Measurements from ENCODE around the gene ZNF837. TPM values are rescaled to one million over a fixed set of nuclear protein-coding genes. Genes with fewer than 3 reads are reported as not detected.

The ZNF837 gene
- total RNA-seq, 1 donor, result 1.7 TPM

DNA sequence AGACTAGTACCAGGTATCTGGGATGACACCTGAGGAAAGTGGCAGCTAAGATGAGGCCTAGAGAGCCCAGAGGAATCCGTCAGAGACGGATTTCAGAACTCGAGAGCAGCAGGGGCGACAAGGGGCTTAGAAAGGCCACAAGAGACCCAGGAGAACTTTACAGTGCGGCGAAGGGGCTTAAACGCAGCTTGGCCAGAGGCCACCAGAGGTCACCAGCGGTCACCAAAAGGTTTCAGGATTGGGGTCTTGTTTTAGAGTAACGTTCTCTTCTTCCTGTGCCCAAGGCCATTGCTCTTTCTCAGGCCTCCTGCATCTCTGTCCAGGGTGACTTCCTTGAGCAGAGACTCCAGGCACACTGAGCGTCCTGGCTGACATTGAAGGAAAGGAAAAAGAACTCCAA is 51.8 kb downstream of the ZNF837 start:
- H3K4me3 ChIP-seq (ENCODE audit: low read depth, low read length), result no peak overlapping the region
- TF ChIP-seq CTCF (IDR thresholded peaks at IDR 0.05; ENCODE audit: insufficient read depth, low read depth, low read length), result peak; percentile 17
- DNase-seq (ENCODE audit: low read depth), result no peak

- DNase-seq (ENCODE audit: low read depth), result peak; percentile 96
- H3K4me3 ChIP-seq (ENCODE audit: low read depth, low read length), result peak within 1 kb of the TSS; percentile 87
- no peak for TF ChIP-seq CTCF (IDR thresholded peaks at IDR 0.05; ENCODE audit: insufficient read depth, low read depth, low read length)
These were observed 53.7 kb downstream of the ZNF837 start, which contains the start of gene ZSCAN22 for GRCh38 chr19:58326914-58327726. Gene ZSCAN22 (plus strand): TSS chr19:58326994. CDS start chr19:58334803, 7,809 bp downstream.

GRCh38 chr19:58326501-58326913 is 54.3 kb downstream of the ZNF837 start:
- DNase-seq (ENCODE audit: low read depth), result no peak
- H3K4me3 ChIP-seq (ENCODE audit: low read depth, low read length), result peak overlapping the region; percentile 87
- TF ChIP-seq CTCF (IDR thresholded peaks at IDR 0.05; ENCODE audit: insufficient read depth, low read depth, low read length), result no peak

DNA sequence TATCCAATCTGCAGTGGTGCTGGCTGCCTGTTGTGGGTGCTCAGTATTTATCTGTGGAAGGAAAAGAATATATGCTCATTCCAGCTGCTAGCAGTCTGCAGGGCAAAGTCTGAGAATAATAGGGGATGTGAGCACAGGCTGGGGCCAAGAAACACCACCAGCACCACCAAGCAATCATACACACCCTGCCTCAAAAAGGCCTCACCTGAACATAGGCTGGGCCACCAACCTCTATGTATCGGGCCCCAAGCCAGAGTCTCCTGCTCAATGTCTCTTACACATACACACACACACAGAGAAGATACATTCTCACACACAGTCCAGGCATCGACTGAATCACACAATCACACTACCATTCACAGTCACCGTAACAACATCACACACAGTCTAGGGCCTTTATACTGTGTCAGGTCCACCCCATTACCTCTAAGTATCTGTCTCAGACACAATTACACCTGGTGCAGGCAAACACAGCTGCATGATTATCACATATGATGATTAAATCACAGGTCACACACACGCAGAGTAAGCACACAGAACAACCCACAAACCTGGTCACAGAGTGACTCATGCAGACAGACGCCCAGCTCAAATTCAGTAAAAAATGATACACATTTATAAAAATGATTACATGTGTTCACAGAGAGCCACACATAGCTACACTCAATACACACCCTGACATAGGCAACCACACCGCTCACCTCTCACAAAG is 55.4 kb downstream of the ZNF837 start:
- H3K4me3 ChIP-seq (ENCODE audit: low read depth, low read length), result peak overlapping the region; percentile 87
- no peak for DNase-seq (ENCODE audit: low read depth)
- no peak for TF ChIP-seq CTCF (IDR thresholded peaks at IDR 0.05; ENCODE audit: insufficient read depth, low read depth, low read length)

DNA sequence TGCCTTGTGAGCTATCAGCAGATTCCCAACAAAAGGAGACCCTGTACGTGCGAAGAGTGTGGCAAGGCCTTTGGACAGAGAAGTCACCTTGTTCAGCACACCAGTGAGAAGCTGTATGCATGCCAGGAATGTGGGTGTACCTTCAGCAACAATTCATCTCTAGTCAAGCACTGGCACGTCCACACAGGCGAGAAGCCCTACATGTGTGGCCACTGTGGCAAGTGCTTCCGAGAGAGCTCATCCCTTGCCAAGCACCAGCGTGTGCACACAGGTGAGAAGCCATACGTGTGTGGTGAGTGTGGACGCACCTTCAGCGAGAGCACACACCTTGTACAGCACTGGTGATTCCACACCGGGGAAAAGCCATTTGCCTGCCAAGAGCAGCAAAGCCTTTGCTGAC is 61.6 kb downstream of the ZNF837 start:
- TF ChIP-seq CTCF (IDR thresholded peaks at IDR 0.05; ENCODE audit: insufficient read depth, low read depth, low read length), result no peak
- no peak overlapping the region for H3K4me3 ChIP-seq (ENCODE audit: low read depth, low read length)
- no peak for DNase-seq (ENCODE audit: low read depth)

- TF ChIP-seq CTCF (IDR thresholded peaks at IDR 0.05; ENCODE audit: insufficient read depth, low read depth, low read length), result no peak
- no peak for DNase-seq (ENCODE audit: low read depth)
- no peak overlapping the region for H3K4me3 ChIP-seq (ENCODE audit: low read depth, low read length)
These were observed 62.5 kb downstream of the ZNF837 start for GRCh38 chr19:58318297-58318696.

Small RNA genes within 50 kb of the gene (small RNA-seq; reads per million reads assigned to genes)
- gene MIR4754, result not detected
- gene MIR6806, result not detected
- gene RNA5SP473, result not detected

Other genes starting within 250 kb of the ZNF837 start
- gene ZNF329, start 230.2 kb downstream of the ZNF837 start, total RNA-seq, result 9.7 and 14.2 TPM in 2 replicates
- gene ZNF274, start 198.0 kb downstream of the ZNF837 start, total RNA-seq, result 12.9 and 17.7 TPM in 2 replicates
- gene ZNF544, start 152.1 kb downstream of the ZNF837 start, total RNA-seq, result 26.7 and 47.5 TPM in 2 replicates
- gene ZNF8, start 102.1 kb downstream of the ZNF837 start, total RNA-seq, result 6.4 and 9.5 TPM in 2 replicates
- 30.6 and 34.5 TPM in 2 replicates for gene ERVK3-1, start 75.7 kb downstream of the ZNF837 start, total RNA-seq
- 2.6 and 3.0 TPM in 2 replicates for gene ZSCAN22, start 54.0 kb downstream of the ZNF837 start, total RNA-seq
- 1.3 TPM in 2 replicates for gene A1BG, start 27.5 kb downstream of the ZNF837 start, total RNA-seq
- gene ZNF497, start 18.3 kb downstream of the ZNF837 start, total RNA-seq, result 0.32 and 0.86 TPM in 2 replicates
- gene RPS5, start 6.2 kb upstream of the ZNF837 start, total RNA-seq, result 1,142 and 1,183 TPM in 2 replicates
- under 0.01 TPM in 1 of 2 replicates, not detected in the other for gene RNF225, start 14.6 kb upstream of the ZNF837 start, total RNA-seq
- 18.4 and 26.3 TPM in 2 replicates for gene ZNF584, start 27.6 kb upstream of the ZNF837 start, total RNA-seq
- 8.7 and 11.7 TPM in 2 replicates for gene ZNF132, start 59.1 kb upstream of the ZNF837 start, total RNA-seq
- 10.4 and 11.6 TPM in 2 replicates for gene ZNF324B, start 70.6 kb upstream of the ZNF837 start, total RNA-seq
- 16.8 and 17.4 TPM in 2 replicates for gene ZNF324, start 86.0 kb upstream of the ZNF837 start, total RNA-seq
- gene ZNF446, start 95.3 kb upstream of the ZNF837 start, total RNA-seq, result 7.3 and 8.7 TPM in 2 replicates
- 3.0 and 4.5 TPM in 2 replicates for gene SLC27A5, start 131.0 kb upstream of the ZNF837 start, total RNA-seq
- 4.7 and 6.1 TPM in 2 replicates for gene ZBTB45, start 138.8 kb upstream of the ZNF837 start, total RNA-seq
- 295 and 389 TPM in 2 replicates for gene TRIM28, start 163.0 kb upstream of the ZNF837 start, total RNA-seq
- 111 and 120 TPM in 2 replicates for gene CHMP2A, start 174.1 kb upstream of the ZNF837 start, total RNA-seq
- 78.3 and 81.6 TPM in 2 replicates for gene UBE2M, start 177.6 kb upstream of the ZNF837 start, total RNA-seq
- 15.5 and 16.1 TPM in 2 replicates for gene MZF1, start 192.3 kb upstream of the ZNF837 start, total RNA-seq